ENCODE measurements around the gene ARAP2.

The ARAP2 gene

GRCh38 chr4:36267486-36268268 lies 23.4 kb upstream of the ARAP2 start:
- no peak for DNase-seq (ENCODE audit: extremely low read depth in 1 of 2, low read depth in 1 of 2)

GRCh38 chr4:36264207-36264826 lies 20.0 kb upstream of the ARAP2 start:
- no peak for DNase-seq (ENCODE audit: extremely low read depth in 1 of 2, low read depth in 1 of 2)

DNA sequence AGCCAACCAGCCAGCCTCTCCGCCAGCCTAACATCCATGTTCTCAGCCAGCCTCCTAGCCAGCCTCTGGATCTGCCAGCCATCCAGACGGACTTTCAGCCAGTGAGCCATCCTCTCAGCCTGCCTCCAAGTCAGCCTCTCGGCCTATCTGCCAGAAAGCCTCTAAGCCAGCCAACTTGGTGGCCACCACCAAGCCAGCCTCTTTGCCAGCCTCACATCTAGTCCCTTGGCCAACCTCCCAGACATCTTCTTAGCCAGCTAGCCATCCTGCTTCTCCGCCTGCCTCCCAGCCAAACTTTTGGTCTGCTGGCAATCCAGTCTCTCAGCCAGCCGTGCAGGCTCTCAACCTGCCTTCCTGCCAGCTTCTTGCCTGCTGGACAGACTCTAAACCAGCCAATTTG lies 16.4 kb upstream of the ARAP2 start:
- no peak for DNase-seq (ENCODE audit: extremely low read depth in 1 of 2, low read depth in 1 of 2)

DNA sequence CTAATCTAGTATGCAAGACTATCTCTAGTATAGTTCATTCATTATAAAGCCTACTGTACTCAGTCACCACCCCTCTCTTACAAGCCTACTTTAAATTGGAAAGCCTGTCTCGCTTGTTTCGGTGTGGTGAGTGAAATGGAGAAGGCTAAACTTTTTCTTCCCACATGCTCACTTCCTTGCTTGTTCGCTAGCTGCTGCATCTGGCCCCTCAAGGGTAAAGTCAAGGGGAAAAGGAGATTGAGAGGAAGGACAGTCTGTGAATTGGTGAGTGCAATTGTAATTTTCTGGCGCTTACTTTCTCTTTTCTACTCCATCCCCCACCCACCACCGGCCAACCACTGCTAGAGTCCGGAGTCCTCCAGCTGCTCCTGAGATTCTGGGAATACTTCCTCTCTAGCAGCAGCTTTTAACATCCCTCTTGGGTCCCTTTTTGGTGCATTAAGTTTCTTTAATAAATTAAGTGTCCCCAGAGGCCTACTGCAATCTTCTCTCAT lies 12.1 kb upstream of the ARAP2 start:
- DNase-seq (ENCODE audit: extremely low read depth in 1 of 2, low read depth in 1 of 2) = no peak

DNA sequence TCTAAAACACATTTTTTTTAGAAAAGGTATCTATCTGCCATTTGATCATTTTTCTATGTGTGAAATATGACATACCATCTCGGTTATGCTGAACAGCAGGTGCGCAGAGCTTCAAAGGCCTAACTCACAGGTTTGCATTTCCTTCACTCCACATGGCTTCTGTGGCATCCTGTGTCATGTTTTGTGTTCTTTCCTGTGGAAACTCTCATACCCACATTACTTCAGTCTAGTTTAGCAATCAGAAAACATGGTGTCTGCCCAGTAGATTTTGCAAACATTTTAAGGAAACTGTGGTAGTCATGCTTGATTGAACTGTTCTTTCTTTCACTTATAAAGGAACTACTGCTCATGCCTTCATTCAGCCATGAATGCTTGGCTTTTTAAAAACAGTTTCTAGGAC lies 11.3 kb upstream of the ARAP2 start:
- DNase-seq (ENCODE audit: extremely low read depth in 1 of 2, low read depth in 1 of 2) = peak in 1 of 2 donors; percentile 41

DNA sequence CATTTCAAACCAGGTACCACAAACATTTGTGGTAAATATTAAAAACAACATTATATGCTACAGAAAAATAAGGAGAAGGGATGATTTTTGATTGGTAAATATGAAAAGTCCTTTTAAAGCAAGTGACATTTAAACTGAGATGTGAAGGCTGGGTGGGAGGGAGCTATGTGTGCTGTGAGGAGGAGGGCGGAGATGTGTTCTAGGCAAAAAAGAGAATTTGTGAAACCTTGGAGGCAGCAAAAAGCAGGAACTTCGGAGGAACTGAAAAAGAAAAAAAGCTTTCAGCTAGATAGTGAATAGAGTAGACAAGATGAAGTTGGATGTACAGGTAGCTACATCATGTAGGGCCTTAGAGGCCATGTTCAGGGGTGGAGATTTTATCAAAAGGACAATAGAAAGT lies 10.1 kb upstream of the ARAP2 start:
- DNase-seq (ENCODE audit: extremely low read depth in 1 of 2, low read depth in 1 of 2) = no peak

DNA sequence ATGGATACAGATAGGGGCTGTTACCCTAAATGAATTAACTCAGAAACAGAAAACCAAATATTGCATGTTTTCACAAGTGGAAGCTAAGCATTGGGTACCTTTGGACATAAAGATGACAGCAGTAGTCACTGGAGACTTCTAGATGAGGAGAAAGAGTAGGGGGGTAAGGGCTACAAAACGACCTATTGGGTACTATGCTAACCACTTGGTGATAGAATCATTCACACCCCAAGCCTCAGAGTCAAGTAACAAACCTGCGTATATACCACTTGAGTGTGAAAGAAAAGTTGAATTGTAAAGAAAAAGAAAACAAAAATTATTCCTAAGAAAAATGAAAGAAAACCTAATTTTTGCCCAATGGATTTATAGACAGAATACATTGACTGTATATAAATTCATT lies 7.7 kb upstream of the ARAP2 start:
- DNase-seq (ENCODE audit: extremely low read depth in 1 of 2, low read depth in 1 of 2) = no peak

DNA sequence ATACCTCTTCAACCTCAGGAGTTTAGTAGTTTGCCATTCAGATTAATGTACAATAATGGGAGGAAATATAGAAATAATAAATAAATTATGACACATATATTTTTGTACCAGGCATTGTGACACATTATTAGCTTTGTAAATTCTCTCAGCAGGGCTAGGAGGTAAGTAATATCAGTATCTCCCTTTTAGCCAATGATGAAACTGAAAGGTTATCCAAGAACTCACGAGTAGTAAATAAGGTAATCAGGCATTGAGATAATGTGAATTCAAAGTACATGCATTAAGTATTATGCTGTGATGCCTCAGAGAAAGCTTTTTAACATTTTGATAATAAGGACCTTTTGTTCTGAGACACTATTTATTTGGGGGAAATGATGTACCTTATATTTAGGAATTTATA lies 5.3 kb upstream of the ARAP2 start:
- DNase-seq (ENCODE audit: extremely low read depth in 1 of 2, low read depth in 1 of 2) = no peak

DNA sequence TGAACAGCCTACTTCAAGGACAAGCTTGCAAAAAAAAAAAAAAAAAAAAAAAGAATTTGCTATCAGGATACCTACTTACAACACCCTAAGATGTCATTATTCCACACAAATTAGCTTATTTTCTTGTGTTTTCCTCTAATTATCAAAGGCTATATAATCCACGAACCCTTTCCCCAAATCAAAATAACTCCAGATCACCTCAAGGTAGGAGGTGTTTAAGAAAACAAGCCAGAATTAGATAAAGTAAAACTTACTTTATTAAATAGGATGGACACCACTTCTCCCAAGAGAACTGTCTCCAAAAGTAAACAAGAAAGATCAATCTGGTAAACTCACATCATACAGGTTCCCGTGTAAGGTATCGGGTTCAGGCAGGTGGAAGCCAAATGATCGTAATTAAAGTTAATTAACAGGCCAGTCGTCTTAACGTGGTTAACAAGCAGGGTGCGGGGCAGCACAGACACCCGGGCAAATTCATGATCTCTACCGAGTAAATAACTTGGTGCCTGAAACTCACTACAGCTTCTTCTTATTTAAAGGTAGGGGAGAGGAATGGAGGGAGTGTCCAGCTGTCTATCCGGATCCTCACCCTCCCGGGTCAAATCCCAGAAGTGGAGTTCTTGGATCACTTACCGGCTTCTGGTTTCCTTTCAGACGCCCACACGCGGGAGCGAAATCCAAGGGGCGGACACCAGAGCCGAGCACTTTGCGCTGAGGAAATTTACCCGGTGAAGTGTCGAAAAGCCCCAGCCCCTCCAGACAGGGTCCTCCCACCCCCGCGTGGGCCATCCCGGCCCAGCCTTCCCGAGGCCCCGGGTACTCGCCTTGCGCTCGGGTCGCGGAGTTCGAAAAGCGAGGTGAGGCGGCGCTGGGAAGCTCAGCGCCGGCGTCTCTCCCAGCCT lies 708 bp downstream of the ARAP2 start:
- DNase-seq (ENCODE audit: extremely low read depth in 1 of 2, low read depth in 1 of 2) = peak; percentile 23 to 43

DNA sequence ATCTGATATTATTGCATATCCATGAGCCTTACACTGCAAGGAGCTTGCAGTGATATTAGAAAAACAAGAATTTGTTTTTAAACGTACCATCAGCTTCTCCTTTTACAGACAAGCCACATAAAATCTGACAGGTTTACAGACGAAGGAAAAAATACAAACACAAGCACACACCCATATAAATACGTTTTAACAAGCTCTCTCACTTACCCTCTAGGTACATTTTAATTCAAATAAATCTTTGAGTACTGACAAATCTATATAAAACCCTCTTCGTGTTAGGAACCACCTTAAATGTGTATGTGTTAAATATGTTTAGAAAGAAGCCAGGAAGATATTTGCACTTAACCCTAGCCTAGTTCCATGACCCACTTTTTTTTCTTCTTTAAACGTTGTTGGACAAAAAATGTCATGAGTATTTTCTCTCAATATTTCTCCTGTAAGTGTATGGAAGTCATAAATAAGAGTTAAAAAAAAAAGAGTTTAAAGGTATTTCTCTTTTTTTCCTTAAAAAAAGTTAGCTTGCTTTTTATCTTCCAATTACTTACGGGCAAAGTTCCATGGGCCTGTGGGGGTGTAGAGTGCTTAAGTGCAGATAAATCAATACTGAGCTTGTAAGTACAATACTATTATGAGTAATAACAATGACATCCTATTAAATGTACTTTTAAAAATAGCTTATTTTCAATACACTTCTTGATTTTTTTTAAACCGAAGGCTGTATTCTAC lies 1.5 kb downstream of the ARAP2 start:
- no peak for DNase-seq (ENCODE audit: extremely low read depth in 1 of 2, low read depth in 1 of 2)

GRCh38 chr4:36241771-36242170 lies 2.5 kb downstream of the ARAP2 start:
- no peak for DNase-seq (ENCODE audit: extremely low read depth in 1 of 2, low read depth in 1 of 2)

DNA sequence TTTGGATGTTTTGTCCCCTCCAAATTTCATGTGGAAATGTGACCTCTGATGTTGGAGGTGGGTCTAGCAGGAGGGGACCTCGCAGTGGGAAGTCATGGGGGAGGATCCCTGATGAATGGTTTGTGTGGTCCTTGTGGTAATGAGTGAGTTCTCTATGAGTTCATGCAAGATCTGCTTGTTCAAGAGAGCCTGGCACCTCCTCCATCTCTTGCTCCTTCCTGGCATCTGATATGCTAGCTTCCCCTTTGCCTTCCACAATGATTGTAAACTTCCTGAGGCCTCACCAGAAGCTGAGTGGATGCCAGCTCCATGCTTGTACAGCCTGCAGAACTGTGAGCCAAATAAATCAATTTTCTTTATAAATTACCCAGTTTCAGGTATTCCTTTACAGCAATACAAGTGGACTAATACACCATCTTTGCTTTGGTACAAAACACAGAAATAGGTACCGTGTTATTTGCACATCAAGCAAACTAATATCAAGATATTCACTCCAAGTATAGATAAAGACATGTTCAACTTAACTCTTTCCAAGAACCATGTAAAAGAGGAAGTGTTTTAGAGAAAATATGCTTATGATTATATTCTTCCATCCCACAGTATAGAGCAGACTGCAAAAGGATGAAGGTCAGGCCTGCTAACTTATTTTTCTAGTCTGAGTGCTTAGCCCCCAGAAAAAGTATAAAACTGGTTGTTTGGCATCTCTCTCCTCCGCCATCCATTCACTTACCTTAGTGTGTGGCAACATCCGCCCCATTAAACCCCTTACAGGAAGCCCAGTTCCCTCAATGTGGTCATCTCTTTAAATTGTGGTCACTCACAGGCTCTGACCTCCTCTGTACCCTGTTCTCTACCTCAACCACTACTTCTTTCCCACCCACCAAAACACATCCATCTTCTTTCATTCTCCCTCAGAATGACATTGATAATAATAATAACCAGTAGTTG lies 6.7 kb downstream of the ARAP2 start:
- DNase-seq (ENCODE audit: extremely low read depth in 1 of 2, low read depth in 1 of 2) = no peak

- no peak for DNase-seq (ENCODE audit: extremely low read depth in 1 of 2, low read depth in 1 of 2)
Measured at GRCh38 chr4:36236159-36236558, 8.2 kb downstream of the ARAP2 start.

DNA sequence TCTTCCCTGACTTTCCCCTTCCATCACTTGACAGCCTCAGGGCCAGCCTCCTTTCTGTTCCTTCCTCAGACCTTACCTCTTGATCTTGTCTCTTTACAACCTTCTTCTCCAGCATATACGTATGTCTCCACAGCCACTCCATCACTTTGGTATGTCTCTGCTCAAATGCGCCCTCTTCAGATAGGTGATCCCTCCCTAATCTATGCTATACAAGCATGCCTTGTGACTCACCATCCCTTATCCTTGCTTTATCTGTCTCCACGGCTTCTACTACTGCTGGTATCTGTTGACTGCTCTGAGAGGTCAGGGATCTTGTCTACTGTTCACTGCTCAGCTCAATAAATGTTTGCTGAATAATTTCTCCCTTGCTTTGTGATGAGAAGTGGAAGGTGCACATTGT lies 9.0 kb downstream of the ARAP2 start:
- no peak for DNase-seq (ENCODE audit: extremely low read depth in 1 of 2, low read depth in 1 of 2)

DNA sequence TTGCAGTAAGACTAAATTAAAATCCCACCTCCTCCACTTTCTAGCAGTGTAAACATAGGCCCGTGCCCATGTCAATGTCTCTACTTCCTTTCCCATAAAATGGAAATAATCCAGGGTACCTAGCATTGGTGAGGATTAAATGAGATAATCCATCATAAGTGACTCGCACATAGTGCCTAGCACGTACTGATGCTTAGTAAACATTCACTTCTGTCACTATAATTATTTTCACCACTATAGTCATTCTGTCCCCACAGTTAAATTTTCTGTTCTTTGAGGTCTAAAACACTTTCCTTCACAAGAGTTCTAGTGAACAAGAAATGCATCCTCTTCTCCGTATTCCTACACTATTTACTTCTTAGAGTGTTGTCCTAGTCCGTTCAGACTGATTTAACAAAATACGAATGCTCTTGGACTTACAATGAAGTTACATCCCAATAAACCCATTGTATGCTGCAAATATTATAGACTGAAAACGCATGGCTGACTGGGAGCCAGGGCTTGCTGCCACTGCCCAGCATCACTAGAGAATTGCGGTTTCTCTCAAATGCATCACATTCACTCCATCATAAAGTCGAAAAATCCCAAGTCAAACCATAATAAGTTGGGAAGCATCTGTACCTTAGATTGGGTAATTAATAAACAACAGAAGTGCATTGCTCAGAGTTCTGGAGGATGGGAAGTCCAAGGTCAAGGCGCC lies 10.6 kb downstream of the ARAP2 start:
- no peak for DNase-seq (ENCODE audit: extremely low read depth in 1 of 2, low read depth in 1 of 2)

GRCh38 chr4:36230534-36230933 lies 13.8 kb downstream of the ARAP2 start:
- no peak for DNase-seq (ENCODE audit: extremely low read depth in 1 of 2, low read depth in 1 of 2)

DNA sequence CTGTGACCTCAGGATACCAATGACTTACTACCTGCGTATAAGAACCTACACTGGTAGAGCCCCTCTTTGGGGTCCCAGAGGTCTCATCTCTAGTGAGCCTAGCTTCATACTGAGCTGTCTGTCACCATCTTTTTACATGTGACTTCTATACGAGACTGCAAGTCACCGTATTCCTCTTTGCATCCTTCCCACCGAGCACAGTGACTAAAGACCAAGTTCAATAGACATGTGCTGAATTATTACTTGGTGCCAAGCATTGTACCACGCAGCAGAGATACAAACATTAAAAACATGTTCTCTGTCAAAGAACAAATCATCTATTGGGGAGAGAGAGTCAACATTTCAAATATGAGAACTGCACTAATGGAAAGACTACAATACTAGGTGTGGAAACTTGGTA lies 16.4 kb downstream of the ARAP2 start:
- DNase-seq (ENCODE audit: extremely low read depth in 1 of 2, low read depth in 1 of 2) = no peak

DNA sequence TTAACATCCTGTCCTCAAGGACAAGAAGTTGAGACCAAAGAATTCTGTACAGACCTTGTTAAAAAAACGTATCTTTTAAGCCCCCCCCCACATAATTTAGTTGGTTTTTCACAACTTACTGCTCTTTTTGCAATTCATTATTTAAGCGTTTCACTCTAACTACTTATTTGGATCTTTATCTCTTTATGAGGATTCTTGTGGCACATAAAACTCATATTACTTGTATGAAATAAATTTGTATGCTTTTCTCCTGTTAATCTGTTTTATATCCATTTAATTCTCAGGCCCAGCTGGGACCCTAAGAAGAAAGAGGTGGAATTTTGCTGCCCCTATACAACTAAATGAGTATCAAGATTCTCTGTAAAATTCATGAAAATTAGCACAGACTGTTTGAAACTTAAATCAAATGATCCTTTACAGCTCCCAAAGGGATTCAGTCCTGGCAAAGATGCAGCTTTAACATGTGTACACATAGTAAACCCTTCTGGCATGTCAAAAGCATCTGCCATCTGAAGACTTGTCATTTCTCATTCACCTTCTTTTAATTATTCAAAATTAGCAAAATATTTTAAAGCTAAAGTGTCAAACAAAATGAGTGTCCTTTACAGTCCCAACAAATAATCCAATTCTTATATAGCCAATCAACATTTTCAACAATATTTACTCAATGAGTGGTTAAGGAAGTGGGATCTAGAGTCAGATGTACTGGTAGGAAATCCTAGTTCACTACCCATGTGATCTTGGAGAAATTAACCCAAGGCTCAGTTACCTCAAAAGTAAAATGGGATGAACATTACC lies 17.7 kb downstream of the ARAP2 start:
- no peak for DNase-seq (ENCODE audit: extremely low read depth in 1 of 2, low read depth in 1 of 2)
